Left renal pelvis (tissue), 4 donors: ENCODE measurements around the gene RGS17. TPM values are rescaled to one million over a fixed set of nuclear protein-coding genes. Genes with fewer than 3 reads are reported as not detected.
"Not testable (repeated sequence)": the region's sequence is repeated elsewhere in the genome, so short reads cannot be mapped to it uniquely, and the experiment has no call there.

ENCODE experiments used
- DNase-seq, 4 donors: peaks; one replicate each; pipeline ENCODE4 v3.0.0-alpha.2; 2013; ENCODE audit warnings: low read depth in 4 of 4, low spot score in 3 of 4
- polyA plus RNA-seq, 4 donors: library from polyadenylated mRNA; unstranded; fragments of 120-200 nt; gene quantifications; one replicate each; pipeline ENCODE4 v1.2.1, GENCODE V29; 2013; ENCODE audit not compliant: insufficient read length in 4 of 4

RGS17 gene
- polyA plus RNA-seq, 4 donors = 2.3 to 4.1 (median 3.2) TPM

DNA sequence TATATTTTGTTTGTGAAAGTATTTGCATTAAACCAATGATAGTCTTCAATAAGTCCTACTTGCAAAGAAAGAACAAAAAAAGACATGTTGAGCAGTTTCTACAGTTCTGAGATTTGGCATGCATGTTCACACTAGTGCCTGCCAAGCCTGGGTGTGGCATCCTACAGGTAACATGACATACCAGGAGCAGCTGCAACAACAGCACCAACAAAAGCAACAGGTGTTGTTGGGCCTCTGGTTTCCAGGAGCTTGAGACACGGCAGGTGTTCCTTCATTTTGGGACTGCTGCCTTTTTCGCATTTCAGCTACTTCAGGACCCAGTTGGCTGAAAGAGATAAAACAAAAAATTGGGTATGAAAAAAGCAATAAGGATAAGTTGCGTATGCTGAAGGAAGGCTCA lies 87.4 kb downstream of the RGS17 start:
- no peak for DNase-seq

GRCh38 chr6:153038378-153039057 lies 92.6 kb downstream of the RGS17 start:
- DNase-seq = no peak

- no peak for DNase-seq
Measured at GRCh38 chr6:153034139-153034538, 96.9 kb downstream of the RGS17 start.

DNA sequence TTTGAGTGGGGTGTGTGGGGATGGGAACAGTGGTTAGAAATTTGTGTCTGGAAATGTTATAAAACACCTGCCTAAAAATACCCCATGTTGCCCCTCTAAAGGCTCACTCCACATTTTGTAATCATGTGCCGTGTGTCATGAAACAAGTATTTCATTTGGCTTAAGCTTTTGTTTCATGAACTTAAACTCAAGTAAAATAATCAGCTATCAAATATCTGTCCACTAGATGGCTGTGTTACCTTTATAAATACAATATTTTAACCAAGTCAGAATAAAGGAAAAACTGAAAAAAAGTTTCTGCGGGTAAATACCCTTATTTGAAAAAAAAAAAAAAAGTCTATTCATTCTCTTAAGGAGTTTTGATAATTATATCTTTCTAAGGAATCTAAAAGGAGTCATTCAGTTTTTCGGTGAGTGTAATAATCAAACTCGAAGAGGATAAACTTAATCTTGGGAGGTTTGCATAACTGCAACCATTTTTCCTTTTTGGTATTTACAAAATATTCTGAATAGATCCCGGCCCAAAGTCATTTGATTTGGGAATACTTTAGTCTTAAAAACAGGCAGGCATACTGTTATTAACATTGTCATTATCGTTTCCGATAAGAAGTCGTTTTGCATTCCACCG lies 98.7 kb downstream of the RGS17 start:
- DNase-seq = peak in 1 of 4 donors; percentile 16

DNA sequence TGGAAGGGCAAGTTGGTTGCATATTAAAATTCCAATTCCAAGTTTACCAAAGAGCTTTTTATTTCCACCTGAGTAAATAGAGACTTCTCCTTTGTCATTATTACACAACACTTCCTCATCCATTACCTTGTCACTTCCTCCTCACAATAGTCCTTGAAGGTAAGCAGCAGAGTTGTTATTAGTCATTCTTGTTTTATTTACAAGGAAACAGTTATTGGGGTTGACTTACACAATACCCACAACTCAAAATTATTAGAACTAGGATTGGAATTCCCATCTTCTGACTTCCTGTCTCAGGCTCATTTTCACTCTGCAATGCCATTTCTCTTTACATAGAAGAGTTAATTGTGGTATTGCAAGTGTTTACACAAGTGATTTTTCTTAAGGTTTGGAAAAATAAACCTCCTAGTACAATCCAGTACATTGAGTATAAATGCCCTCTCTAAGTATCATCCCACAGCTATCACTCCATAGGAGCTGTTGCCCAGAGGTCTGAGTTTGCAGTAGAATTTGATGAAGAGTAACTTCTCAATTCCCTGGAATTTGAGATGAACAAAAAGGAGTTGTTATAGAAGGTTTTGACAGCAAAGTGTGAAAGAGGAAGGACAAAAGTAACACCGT lies 99.6 kb downstream of the RGS17 start:
- DNase-seq = no peak

DNA sequence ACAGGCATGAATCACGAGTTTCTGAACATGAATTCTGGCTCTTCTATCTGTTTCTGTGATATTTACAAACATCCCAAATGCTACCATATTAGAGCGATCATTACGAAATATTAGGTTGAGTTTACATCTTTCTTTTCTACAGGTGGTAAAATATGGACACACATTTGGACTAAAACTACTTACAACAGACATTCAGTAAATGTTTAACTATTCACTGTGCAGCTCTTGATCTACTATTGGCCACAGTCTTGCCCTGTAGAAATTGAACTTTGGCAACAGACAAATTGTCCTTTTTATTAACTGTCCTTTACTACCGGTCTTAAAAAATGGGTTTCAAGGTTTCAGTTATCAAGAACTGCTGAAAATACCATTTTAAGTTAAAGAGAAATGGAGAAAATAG lies 102.1 kb downstream of the RGS17 start:
- no peak for DNase-seq

DNA sequence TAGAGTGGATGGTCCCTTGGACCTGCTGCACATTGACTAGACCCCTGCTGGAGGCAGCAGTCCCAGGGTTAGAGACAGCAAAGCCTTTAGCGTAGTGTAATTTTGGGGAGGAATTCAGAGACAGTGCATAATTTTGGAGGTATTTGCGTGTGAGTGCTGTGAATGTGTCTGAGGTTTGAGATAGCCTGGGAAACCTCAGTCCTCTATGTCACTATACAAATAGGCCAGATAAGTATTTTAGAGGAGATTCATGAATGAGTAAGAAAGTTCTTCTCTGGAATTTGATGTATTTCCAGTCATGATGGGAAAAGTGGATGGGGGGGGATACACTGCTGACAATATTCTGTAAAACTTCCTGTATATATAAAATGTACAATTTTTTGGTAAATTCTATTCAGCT lies 102.8 kb downstream of the RGS17 start:
- no peak for DNase-seq

GRCh38 chr6:153027480-153027879 lies 103.6 kb downstream of the RGS17 start:
- no peak for DNase-seq

- DNase-seq = no peak
Measured at GRCh38 chr6:153024709-153025017, 106.4 kb downstream of the RGS17 start.

GRCh38 chr6:153023977-153024708 lies 106.9 kb downstream of the RGS17 start:
- DNase-seq = no peak

- no peak for DNase-seq
Measured at GRCh38 chr6:153018355-153018754, 112.7 kb downstream of the RGS17 start.

- no peak for DNase-seq
Measured at GRCh38 chr6:153016846-153017245, 114.2 kb downstream of the RGS17 start.

DNA sequence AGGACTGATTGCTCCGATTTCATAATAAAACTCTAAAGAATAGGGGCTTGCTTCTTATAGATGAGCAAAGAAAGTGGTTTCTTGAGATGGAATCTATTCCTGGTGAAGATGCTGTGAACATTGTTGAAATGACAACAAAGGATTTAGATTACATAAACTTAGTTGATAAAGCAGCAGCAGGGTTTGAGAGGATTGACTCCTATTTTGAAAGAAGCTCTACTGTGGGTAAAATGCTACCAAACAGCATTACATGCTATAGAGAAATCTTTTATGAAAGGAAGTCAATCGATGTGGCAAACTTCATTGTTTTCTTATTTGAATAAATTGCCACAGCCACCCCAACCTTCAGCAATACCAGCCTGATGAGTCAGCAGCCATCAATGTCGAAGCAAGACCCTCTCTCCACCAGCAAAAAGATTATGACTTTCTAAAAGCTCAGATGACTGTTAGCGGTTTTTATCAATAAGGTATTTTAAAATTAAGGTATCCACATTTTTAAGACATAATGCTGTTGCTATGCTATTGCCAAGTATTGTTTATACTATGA lies 115.9 kb downstream of the RGS17 start:
- no peak for DNase-seq

GRCh38 chr6:153013438-153013837 lies 117.6 kb downstream of the RGS17 start:
- DNase-seq = peak in 1 of 4 donors; percentile 11

DNA sequence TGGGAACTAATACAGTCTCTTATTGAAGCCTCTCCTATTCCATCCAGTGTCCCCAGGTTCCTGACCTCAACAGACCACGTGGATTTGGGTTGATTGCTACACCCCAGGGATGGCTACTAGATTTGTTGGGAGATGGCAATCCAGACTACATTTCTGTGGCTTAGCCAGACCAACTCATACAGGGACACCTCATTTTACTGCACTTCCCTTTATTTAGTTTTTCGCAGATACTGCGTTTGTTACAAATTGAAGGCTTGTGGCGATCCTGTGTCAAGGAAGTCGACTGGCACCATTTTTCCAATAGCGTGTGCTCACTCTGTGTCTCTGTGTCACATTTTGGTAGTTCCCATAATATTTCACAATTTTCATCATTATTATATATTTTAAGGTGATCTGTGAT lies 118.2 kb downstream of the RGS17 start:
- DNase-seq = no peak

DNA sequence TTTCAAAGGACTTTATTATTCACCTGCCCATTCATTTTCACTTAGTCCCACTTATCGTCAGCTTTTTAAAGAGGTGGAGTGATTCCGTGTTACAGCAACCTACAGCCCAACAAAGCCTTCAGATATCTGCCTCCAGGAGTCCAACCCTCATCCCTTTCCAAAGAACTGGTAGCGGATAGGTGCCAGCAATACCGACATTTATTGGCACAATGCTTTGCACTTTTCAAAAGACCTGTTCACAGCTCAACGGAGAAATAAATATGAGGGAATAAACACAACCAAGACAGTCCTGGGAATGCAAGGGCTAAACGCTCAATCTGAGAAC lies 127.8 kb downstream of the RGS17 start:
- no peak for DNase-seq

- peak; percentile 88 to 94 (median 90) for DNase-seq
Measured at GRCh38 chr6:153002613-153003365, 128.3 kb downstream of the RGS17 start, which contains the start of gene MTRF1L. Gene MTRF1L, minus strand, starts transcription at chr6:153002709. Its CDS starts 24 bp downstream, at chr6:153002685.

DNA sequence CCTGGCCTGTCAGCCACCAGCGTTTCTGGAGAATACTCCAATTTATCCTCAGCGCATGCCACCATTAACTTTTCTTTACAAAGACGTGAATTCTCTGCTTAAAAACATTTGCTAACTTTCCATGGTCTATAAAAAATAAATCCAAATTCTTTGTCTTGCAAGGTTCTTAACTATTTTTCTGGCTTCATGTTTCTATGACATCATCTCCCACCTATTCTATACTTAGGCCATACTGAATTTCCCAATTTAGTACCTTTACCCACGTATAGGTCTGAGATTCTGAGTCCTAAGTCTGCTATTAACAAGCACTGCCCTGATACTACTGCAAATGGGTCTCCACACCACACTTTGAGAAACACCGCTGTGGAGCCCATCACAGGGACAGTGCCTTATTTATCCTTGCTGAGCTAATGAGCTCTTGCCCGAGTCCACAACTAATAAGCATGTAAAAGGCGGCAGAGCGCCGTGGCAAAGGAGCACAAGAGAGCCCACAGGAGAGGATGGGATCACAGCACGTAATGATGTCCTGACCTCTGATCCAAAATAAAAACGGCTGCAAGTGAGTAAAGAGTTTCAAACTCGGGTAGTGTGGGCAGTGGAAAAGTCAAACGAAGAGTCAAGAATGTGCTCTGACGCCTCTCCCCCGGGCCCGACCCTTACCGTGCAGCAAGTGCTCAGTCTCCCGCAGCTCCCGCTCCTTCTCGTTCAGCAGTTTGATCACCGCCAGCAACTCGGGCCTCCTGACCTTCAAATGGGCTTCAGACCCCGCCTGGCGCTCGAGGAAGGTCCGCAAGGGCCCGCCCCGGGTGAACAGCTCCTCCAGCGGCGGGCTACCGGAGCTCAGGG lies 129.1 kb downstream of the RGS17 start:
- DNase-seq = no peak

GRCh38 chr6:153000790-153001189 lies 130.3 kb downstream of the RGS17 start:
- not testable (repeated sequence) for DNase-seq

GRCh38 chr6:153000243-153000642 lies 130.8 kb downstream of the RGS17 start:
- no peak for DNase-seq
